Fibroblast of lung (primary cell): ENCODE measurements around the gene FAM131A. TPM values are rescaled to one million over a fixed set of nuclear protein-coding genes. Genes with fewer than 3 reads are reported as not detected.

Source experiments
- DNase-seq, 2 donors: peaks; one replicate each; pipeline versions ENCODE4 v3.0.0 to v3.0.0-alpha.2; 2010; ENCODE audit warnings: low read depth in 2 of 2
- H2AFZ ChIP-seq: 2 replicates; pipeline ENCODE4 v1.5.1; 2012; ENCODE audit warnings: low read length, control low read depth, inconsistent platforms
- H3K27ac ChIP-seq: 2 replicates; pipeline ENCODE4 v1.5.1; 2011; ENCODE audit warnings: low read length, control low read depth; ENCODE audit not compliant: insufficient read depth
- H3K27me3 ChIP-seq: 2 replicates; pipeline ENCODE4 v1.5.1; 2011; ENCODE audit warnings: mild to moderate bottlenecking, low read length; ENCODE audit not compliant: control insufficient read depth, insufficient read depth
- H3K36me3 ChIP-seq: 2 replicates; pipeline ENCODE4 v1.5.1; 2011; ENCODE audit warnings: low read length; ENCODE audit not compliant: control insufficient read depth, insufficient read depth
- H3K4me1 ChIP-seq: 2 replicates; pipeline ENCODE4 v1.5.1; 2011; ENCODE audit warnings: low read length; ENCODE audit not compliant: control insufficient read depth, insufficient read depth; ENCODE audit errors: extremely low read depth
- H3K4me2 ChIP-seq: 2 replicates; pipeline ENCODE4 v1.5.1; 2011; ENCODE audit warnings: low read length, control low read depth; ENCODE audit not compliant: insufficient read depth; ENCODE audit errors: extremely low read depth
- H3K4me3 ChIP-seq, 4 experiments: fragments of 200-600 bp in 1 of 4; sonication (generic) in 1 of 4; replicated peaks in 1 of 4; 2 replicates each; pipeline ENCODE4 v1.5.1; 2011 to 2016; ENCODE audit warnings: low read length in 4 of 4, low read depth in 3 of 4, mild to moderate bottlenecking in 3 of 4, control low read depth in 2 of 4, inconsistent platforms in 1 of 4, mixed read lengths in 1 of 4; ENCODE audit not compliant: insufficient read depth in 1 of 4; ENCODE audit errors: control extremely low read depth in 1 of 4
- H3K79me2 ChIP-seq: 2 replicates; pipeline ENCODE4 v1.5.1; 2012; ENCODE audit warnings: mild to moderate bottlenecking, low read length, inconsistent platforms; ENCODE audit not compliant: control insufficient read depth, insufficient read depth
- H3K9ac ChIP-seq: 2 replicates; pipeline ENCODE4 v1.5.1; 2011; ENCODE audit warnings: mild to moderate bottlenecking, low read length, control low read depth; ENCODE audit not compliant: insufficient read depth
- H3K9me3 ChIP-seq: 2 replicates; pipeline ENCODE4 v1.5.1; 2012; ENCODE audit warnings: low read depth, low read length; ENCODE audit not compliant: control insufficient read depth, insufficient read depth
- H4K20me1 ChIP-seq: 2 replicates; pipeline ENCODE4 v1.5.1; 2011; ENCODE audit warnings: low read length; ENCODE audit not compliant: control insufficient read depth, insufficient read depth; ENCODE audit errors: extremely low read depth
- EZH2 ChIP-seq: IDR thresholded peaks from 2 replicates; pipeline ENCODE4 v1.5.1; 2012; ENCODE audit warnings: low read length, control low read depth, mild to moderate bottlenecking; ENCODE audit errors: missing control alignments
- polyA plus RNA-seq, 2 donors: library from polyadenylated mRNA; depleted of rRNA in 1 of 2; stranded (reverse) in 1 of 2; unstranded in 1 of 2; fragments of >200 nt; gene quantifications; 2 replicates each; pipeline ENCODE4 v1.2.1, GENCODE V29; 2011 to 2012; ENCODE audit warnings: missing spikeins in 1 of 2
- total RNA-seq: library from RNA; depleted of rRNA; stranded (reverse); fragments of >200 nt; gene quantifications from 2 replicates; pipeline ENCODE4 v1.2.1, GENCODE V29; 2014
- TF ChIP-seq, protein P1 (sequence below), 2 donors: IDR thresholded peaks in 1 of 2; conservative IDR thresholded peaks in 1 of 2; 1 replicate in 1 of 2; 2 replicates in 1 of 2; pipeline ENCODE4 v1.5.1; 2011 to 2012; ENCODE audit warnings: low read length in 2 of 2, control low read depth in 1 of 2, inconsistent platforms in 1 of 2, low read depth in 1 of 2, mild to moderate bottlenecking in 1 of 2

Gene FAM131A
- total and polyA plus RNA-seq, 2 donors (not counting 1 experiment from before 2014, with no cell fraction given): 9.3 to 22.3 TPM

DNA sequence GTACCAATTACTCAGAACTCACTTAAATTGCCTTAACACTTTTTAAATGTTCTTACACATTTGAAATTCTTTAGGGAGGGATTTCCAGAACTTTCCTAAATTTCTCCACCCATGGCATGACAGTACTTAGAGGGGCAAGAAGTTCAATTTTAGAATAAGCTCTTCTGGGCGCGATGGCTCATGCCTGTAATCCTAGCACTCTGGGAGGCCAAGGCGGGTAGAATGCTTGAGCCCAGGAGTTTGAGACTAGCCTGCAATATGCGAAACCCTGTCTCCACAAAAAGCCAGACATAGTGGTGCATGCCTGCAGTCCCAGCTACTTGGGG lies 10.6 kb downstream of the FAM131A start:
- TF ChIP-seq EZH2: no peak
- TF ChIP-seq, protein P1, sequence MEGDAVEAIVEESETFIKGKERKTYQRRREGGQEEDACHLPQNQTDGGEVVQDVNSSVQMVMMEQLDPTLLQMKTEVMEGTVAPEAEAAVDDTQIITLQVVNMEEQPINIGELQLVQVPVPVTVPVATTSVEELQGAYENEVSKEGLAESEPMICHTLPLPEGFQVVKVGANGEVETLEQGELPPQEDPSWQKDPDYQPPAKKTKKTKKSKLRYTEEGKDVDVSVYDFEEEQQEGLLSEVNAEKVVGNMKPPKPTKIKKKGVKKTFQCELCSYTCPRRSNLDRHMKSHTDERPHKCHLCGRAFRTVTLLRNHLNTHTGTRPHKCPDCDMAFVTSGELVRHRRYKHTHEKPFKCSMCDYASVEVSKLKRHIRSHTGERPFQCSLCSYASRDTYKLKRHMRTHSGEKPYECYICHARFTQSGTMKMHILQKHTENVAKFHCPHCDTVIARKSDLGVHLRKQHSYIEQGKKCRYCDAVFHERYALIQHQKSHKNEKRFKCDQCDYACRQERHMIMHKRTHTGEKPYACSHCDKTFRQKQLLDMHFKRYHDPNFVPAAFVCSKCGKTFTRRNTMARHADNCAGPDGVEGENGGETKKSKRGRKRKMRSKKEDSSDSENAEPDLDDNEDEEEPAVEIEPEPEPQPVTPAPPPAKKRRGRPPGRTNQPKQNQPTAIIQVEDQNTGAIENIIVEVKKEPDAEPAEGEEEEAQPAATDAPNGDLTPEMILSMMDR (conservative IDR thresholded peaks at IDR 0.05 in 1 of 2, IDR thresholded peaks at IDR 0.05 in 1 of 2; ENCODE audit: low read depth in 1 of 2, low read length in 2 of 2): no peak
- Histone ChIP-seq H3K27ac (no peak overlapping the region), H3K4me2 (no peak overlapping the region), H3K4me1 (peaks cover 2% of the 10 kb centered on the region), H2AFZ (no peak overlapping the region), H3K9me3 (no peaks in the 10 kb centered on the region), H3K27me3 (no peaks in the 10 kb centered on the region), H3K4me3 (no peak overlapping the region), H3K36me3 (peaks cover 7% of the 10 kb centered on the region), H3K79me2 (no peaks in the 10 kb centered on the region), H4K20me1 (no peaks in the 10 kb centered on the region), H3K9ac (no peak overlapping the region)
- no peak for DNase-seq

GRCh38 chr3:184349563-184350470 lies 12.4 kb downstream of the FAM131A start:
- Histone ChIP-seq H3K4me3 (no peak overlapping the region), H4K20me1 (no peaks in the 10 kb centered on the region), H3K9me3 (no peaks in the 10 kb centered on the region), H3K27me3 (no peaks in the 10 kb centered on the region), H3K4me1 (no peaks in the 10 kb centered on the region), H2AFZ (no peak overlapping the region), H3K9ac (no peak overlapping the region), H3K27ac (no peak overlapping the region), H3K4me2 (no peak overlapping the region), H3K36me3 (peaks cover 7% of the 10 kb centered on the region), H3K79me2 (no peaks in the 10 kb centered on the region)
- TF ChIP-seq, protein P1 (conservative IDR thresholded peaks at IDR 0.05 in 1 of 2, IDR thresholded peaks at IDR 0.05 in 1 of 2; ENCODE audit: low read depth in 1 of 2, low read length in 2 of 2): no peak
- no peak for TF ChIP-seq EZH2
- DNase-seq: no peak

DNA sequence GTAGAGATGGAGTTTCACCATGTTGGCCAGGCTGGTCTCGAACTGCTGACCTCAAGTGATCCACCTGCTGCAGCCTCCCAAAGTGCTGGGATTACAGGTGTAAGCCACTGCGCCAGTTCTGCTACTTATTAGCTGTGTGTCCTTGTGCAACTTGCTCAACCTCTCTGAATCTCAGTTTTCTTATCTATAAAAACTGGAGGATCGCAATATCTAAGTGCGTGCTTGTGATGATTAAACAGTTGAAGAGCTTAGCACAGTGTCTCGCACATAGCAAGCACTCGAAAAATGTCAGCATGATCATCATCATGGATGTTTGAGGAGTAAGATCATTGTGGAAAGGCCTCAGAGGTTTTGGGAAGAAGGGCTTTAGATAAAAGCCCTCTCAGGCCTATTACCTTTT lies 13.2 kb downstream of the FAM131A start:
- Histone ChIP-seq H3K4me2 (no peak overlapping the region), H2AFZ (no peak overlapping the region), H3K9ac (no peak overlapping the region), H3K9me3 (no peaks in the 10 kb centered on the region), H3K27me3 (no peaks in the 10 kb centered on the region), H3K27ac (no peak overlapping the region), H3K36me3 (peaks cover 9% of the 10 kb centered on the region), H4K20me1 (no peaks in the 10 kb centered on the region), H3K79me2 (no peaks in the 10 kb centered on the region), H3K4me3 (no peak overlapping the region), H3K4me1 (no peaks in the 10 kb centered on the region)
- DNase-seq: no peak
- TF ChIP-seq, protein P1 (conservative IDR thresholded peaks at IDR 0.05 in 1 of 2, IDR thresholded peaks at IDR 0.05 in 1 of 2; ENCODE audit: low read depth in 1 of 2, low read length in 2 of 2): no peak
- TF ChIP-seq EZH2: no peak
